Head of caudate nucleus (tissue), 42 donors: ENCODE data around the gene SMYD2.
"Not testable (repeated sequence)": the region's sequence is repeated elsewhere in the genome, so short reads cannot be mapped to it uniquely, and the experiment has no call there.

Source experiments
- DNase-seq, 42 donors: peaks; one replicate each; pipeline versions ENCODE4 v3.0.0 to v3.0.0-alpha.2; 2020 to 2021; ENCODE audit warnings: mixed read lengths in 7 of 42
- intact Hi-C: fragments of 100-400 bp; cut with DNase I; formaldehyde crosslinking; loops from one replicate; pipeline ENCODE4 v1.15.0; 2022

The SMYD2 gene

GRCh38 chr1:214270097-214270650 is 10.8 kb upstream of the SMYD2 start:
- intact Hi-C loops: no loop called here
- DNase-seq: no peak

- DNase-seq: no peak
- intact Hi-C loops: no loop called here
Observed at GRCh38 chr1:214271174-214271858, 9.6 kb upstream of the SMYD2 start.

- intact Hi-C loops: no loop called here
- DNase-seq: no peak
Observed at GRCh38 chr1:214271995-214272731, 8.8 kb upstream of the SMYD2 start.

GRCh38 chr1:214272964-214273533 is 7.9 kb upstream of the SMYD2 start:
- DNase-seq: no peak
- intact Hi-C loops: no loop called here

- intact Hi-C loops: not testable (repeated sequence)
Observed at GRCh38 chr1:214275700-214276099, 5.3 kb upstream of the SMYD2 start.

GRCh38 chr1:214276786-214277185 is 4.2 kb upstream of the SMYD2 start:
- no peak for DNase-seq
- intact Hi-C loops: no loop called here

More at GRCh38 chr1:214275700-214276099, 5.3 kb upstream of the SMYD2 start:
- DNase-seq: not testable (repeated sequence)

- intact Hi-C loops: no loop called here
- no peak for DNase-seq
Observed at GRCh38 chr1:214277704-214278635, 3.0 kb upstream of the SMYD2 start.

- peak in 21 of 42 donors; percentile 2 to 46 (median 18) for DNase-seq
- intact Hi-C loops: no loop called here
Observed at GRCh38 chr1:214280386-214281020, 456 bp upstream of the SMYD2 start.

- DNase-seq: peak in 1 of 42 donors; percentile 4
- intact Hi-C loops: no loop called here
Observed at GRCh38 chr1:214281720-214282629, 1.0 kb downstream of the SMYD2 start.

GRCh38 chr1:214282630-214283242 is 1.8 kb downstream of the SMYD2 start:
- DNase-seq: no peak
- intact Hi-C loops: no loop called here

- DNase-seq: no peak
- intact Hi-C loops: no loop called here
Observed at GRCh38 chr1:214285610-214286440, 4.9 kb downstream of the SMYD2 start.

GRCh38 chr1:214287884-214288283 is 6.9 kb downstream of the SMYD2 start:
- intact Hi-C loops: no loop called here
- no peak for DNase-seq

- intact Hi-C loops: no loop called here
- DNase-seq: peak in 1 of 42 donors; percentile 14
Observed at GRCh38 chr1:214289574-214290272, 8.8 kb downstream of the SMYD2 start.

- intact Hi-C loops: no loop called here
- no peak for DNase-seq
Observed at GRCh38 chr1:214290424-214291037, 9.6 kb downstream of the SMYD2 start.

GRCh38 chr1:214292322-214292721 is 11.4 kb downstream of the SMYD2 start:
- no peak for DNase-seq
- intact Hi-C loops: no loop called here
